SK-N-SH (cell line): ENCODE measurements around the gene ABCC11.

Source experiments
- CTCF ChIP-seq: fragments of 200-600 bp; sonication (generic); IDR thresholded peaks from 2 replicates; pipeline ENCODE4 v1.6.1; 2017; ENCODE audit warnings: antibody characterized with exemption, mild to moderate bottlenecking, moderate library complexity
- EZH2phosphoT487 ChIP-seq: fragments of 200-600 bp; sonication (generic); IDR thresholded peaks from 2 replicates; pipeline ENCODE4 v1.6.1; 2017; ENCODE audit warnings: low read depth, mixed run types, mild to moderate bottlenecking, antibody characterized with exemption, moderate library complexity, borderline replicate concordance
- FOXJ3 ChIP-seq: sonication (generic); formaldehyde crosslinking; IDR thresholded peaks from 2 replicates; pipeline ENCODE4 v1.5.1; 2020; ENCODE audit warnings: mild to moderate bottlenecking, missing genetic modification reagents
- GATA2 ChIP-seq: sonication (generic); formaldehyde crosslinking; IDR thresholded peaks from 2 replicates; pipeline ENCODE4 v1.5.0; 2020; ENCODE audit warnings: mild to moderate bottlenecking, missing genetic modification reagents
- MAX ChIP-seq: IDR thresholded peaks from 2 replicates; pipeline ENCODE4 v1.4.0; 2012; ENCODE audit warnings: low read depth
- NRF1 ChIP-seq: IDR thresholded peaks from 2 replicates; pipeline ENCODE4 v1.6.1; 2012; ENCODE audit warnings: low read depth, mild to moderate bottlenecking, low read length
- POLR2AphosphoS5 ChIP-seq: IDR thresholded peaks from 2 replicates; pipeline ENCODE4 v1.6.1; 2012; ENCODE audit warnings: low read depth, low read length
- RFX5 ChIP-seq: IDR thresholded peaks from 2 replicates; pipeline ENCODE4 v1.6.1; 2012; ENCODE audit warnings: mild to moderate bottlenecking, improper control_type of control experiment, low read length
- RXRA ChIP-seq: IDR thresholded peaks from 2 replicates; pipeline ENCODE4 v1.4.0; 2012; ENCODE audit warnings: low read depth, mild to moderate bottlenecking, borderline replicate concordance
- SIN3A ChIP-seq: IDR thresholded peaks from 2 replicates; pipeline ENCODE4 v1.6.1; 2012; ENCODE audit warnings: low read depth, mild to moderate bottlenecking, low read length, moderate library complexity, borderline replicate concordance
- SMC3 ChIP-seq: IDR thresholded peaks from 2 replicates; pipeline ENCODE4 v1.6.1; 2012; ENCODE audit warnings: low read depth, low read length, improper control_type of control experiment
- ZBTB33 ChIP-seq: IDR thresholded peaks from 2 replicates; pipeline ENCODE4 v1.4.0; 2012; ENCODE audit warnings: low read depth, borderline replicate concordance

GRCh38 chr16:48126801-48127644, 120.3 kb downstream of the ABCC11 start:
- TF ChIP-seq GATA2 (CRISPR knock-in tag) (no peak), POLR2AphosphoS5 (peak; percentile 72; the same call in 1 of the 2 replicates), MAX (peak; percentile 26; the same call in 1 of the 2 replicates), SIN3A (peak; percentile 72; the same call in 1 of the 2 replicates), EZH2phosphoT487 (no peak), CTCF (no peak), SMC3 (0 out of 2 replicates have a peak, but pooled peaks have one; percentile 18), FOXJ3 (CRISPR knock-in tag) (no peak), RFX5 (no peak), ZBTB33 (peak; percentile 83), NRF1 (no peak), RXRA (peak; percentile 90; the same call in 1 of the 2 replicates)
